ENCODE measurements around the gene ENDOD1.

GRCh38 chr11:95070471-95070870, 19.2 kb upstream of the ENDOD1 start:
- TF ChIP-seq CTCF (conservative IDR thresholded peaks at IDR 0.05; ENCODE audit: low read depth, low read length) = no peak
- no peak for TF ChIP-seq EZH2 (IDR thresholded peaks at IDR 0.05; ENCODE audit: low read length, unreplicated experiment)
